ENCODE measurements around the gene EMSY.

Gene EMSY

DNA sequence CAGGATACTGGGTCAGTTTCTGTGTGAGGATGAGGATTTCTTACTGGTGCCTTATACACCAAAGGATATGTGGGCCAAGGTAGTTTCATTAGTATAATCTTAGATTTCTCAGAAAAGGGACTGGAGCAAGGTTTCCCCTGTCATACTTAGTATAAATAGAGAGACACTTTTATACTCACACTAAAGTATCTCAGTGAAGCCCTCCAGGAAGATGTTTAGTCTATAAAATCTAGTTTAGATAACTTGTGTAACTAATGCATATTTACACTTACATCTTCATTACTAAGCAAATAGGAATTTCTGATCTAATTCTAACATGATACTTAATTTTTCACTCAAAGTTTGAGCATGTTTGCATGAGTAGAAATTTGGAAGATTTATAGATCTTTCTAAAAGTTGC is 11.1 kb downstream of the EMSY start:
- no peak for DNase-seq

DNA sequence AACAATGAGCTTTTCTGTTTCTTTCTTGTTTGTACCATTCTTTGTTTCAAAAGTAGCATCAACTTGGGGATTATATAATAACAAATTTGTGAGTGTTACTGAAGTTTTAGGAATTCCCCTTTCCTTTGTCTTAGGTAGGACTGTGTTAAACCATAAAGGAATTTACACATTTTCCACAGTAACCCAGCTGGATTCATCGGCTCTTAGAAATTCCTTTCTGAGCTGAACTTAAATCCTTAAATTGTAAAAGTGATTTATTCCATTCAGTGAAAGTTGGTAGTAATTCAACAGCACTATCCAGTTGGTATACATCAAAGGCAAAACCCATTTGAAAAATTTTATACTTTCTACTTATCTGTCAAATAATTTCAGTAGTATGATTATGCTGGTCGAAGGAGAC is 11.8 kb downstream of the EMSY start:
- no peak for DNase-seq

DNA sequence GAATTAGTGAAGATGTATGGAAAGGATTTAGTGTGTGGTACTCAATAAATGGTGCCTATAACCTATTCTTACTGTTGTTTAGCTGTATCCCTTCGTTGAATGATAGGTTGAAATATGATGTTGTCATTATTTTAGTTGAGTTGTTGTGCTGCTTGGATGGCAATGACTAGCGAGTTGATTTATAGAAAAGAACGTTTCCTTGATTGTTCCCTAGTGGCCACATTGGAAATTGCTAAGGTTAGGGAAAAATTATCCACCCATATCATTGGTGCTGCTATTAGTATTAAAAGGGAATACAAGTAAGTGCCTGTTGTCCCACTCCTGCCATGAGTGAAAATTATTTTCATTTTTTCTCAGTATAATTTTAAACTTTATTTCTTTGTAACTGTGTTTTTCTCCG is 14.5 kb downstream of the EMSY start:
- DNase-seq = no peak

DNA sequence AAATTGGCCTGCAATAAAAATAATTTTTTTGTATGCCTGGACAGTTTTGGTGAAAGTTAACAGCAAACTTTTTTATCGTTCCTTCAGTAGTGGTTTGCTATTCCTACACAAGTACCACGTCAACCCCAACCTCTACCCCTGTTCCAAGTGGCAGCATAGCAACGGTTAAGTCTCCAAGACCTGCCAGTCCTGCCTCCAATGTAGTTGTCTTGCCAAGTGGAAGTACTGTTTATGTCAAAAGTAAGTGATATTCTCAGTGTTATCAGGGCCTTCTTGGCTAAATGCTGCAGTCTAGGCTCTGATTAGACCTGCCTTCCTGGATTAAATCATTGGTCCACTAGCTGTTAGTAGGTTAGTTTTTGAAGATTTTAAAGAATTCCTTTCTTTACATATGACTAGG is 15.0 kb downstream of the EMSY start:
- no peak for DNase-seq

GRCh38 chr11:76462317-76462716 is 17.5 kb downstream of the EMSY start:
- no peak for DNase-seq

- DNase-seq = no peak
Measured at GRCh38 chr11:76465701-76466100, 20.9 kb downstream of the EMSY start.

- no peak for DNase-seq
Measured at GRCh38 chr11:76466666-76467065, 21.8 kb downstream of the EMSY start.

DNA sequence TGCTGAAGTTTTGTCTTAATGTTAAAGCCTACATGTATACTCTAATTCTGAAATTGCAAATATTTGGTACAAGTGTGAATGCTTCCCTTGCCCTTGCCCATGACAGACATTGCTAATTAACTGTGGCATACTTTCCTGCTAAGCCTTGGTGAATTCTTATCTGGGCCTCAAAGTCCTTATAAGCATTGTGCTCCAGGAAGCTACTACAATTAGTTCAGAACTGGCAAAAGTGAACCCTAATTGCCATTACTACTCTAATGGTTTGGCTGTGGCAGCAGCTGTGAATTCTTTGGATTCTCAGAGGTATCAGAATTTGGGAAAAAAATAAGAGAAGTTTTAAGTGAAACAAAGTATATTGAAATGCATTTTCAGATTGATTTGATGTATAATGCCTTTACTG is 24.3 kb downstream of the EMSY start:
- DNase-seq = no peak

- no peak for DNase-seq
Measured at GRCh38 chr11:76471382-76471781, 26.6 kb downstream of the EMSY start.

DNA sequence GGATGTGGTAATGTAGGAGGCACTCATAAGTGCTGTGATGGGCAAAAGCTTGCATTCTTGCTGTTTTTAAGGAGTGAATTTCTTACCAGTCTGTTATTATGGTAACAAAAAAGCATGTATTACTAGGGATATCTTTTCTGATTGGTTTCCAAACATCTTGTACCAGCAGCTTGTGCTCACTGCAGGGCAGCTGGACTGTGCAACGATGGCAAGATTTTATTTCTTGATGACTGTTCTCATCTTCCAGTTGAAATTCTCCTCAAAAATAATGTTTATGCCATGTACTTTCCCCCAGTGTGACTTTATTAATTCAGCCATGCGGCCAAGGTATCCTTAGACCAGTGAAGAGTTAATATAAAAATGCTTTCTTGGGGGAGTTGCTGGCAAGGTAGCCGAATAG is 35.4 kb downstream of the EMSY start:
- DNase-seq = no peak

- DNase-seq = no peak
Measured at GRCh38 chr11:76491644-76492043, 46.8 kb downstream of the EMSY start.

DNA sequence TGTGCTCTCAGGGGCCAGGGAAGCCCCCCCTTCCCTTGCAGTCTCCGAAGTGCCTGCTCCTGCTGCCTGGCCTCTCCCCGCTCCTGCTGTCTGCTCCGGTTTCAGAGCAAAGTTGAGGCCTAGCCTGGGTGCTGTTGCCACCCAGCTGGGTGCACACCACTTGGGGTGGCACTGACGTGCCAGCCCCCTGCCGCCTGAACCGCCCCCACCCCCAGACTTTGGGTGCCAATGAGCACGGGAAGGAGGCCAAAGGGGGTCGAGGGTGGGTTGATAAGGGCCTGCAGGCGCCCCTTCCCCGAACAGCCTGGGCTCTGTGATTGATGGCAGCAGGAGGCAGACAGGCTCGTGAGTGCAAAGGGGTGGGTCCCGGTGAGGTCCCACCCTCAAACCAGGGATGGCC is 48.2 kb downstream of the EMSY start:
- no peak for DNase-seq

GRCh38 chr11:76493626-76494539 is 49.1 kb downstream of the EMSY start:
- no peak for DNase-seq

- DNase-seq = no peak
Measured at GRCh38 chr11:76495019-76495418, 50.2 kb downstream of the EMSY start.

DNA sequence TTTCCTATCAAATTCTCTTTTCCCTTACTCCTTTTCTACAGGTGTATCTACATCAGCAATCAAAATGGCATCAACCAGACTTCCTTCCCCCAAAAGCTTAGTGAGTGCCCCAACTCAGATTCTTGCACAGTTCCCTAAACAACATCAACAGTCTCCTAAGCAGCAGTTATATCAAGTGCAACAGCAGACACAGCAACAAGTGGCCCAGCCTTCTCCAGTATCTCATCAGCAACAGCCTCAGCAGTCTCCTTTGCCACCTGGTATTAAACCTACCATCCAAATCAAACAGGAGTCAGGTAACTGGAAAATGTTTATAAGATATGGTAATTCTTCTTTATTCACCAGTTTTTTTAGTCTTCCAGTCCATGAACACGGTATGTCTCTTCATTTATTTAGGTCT is 51.4 kb downstream of the EMSY start:
- no peak for DNase-seq

DNA sequence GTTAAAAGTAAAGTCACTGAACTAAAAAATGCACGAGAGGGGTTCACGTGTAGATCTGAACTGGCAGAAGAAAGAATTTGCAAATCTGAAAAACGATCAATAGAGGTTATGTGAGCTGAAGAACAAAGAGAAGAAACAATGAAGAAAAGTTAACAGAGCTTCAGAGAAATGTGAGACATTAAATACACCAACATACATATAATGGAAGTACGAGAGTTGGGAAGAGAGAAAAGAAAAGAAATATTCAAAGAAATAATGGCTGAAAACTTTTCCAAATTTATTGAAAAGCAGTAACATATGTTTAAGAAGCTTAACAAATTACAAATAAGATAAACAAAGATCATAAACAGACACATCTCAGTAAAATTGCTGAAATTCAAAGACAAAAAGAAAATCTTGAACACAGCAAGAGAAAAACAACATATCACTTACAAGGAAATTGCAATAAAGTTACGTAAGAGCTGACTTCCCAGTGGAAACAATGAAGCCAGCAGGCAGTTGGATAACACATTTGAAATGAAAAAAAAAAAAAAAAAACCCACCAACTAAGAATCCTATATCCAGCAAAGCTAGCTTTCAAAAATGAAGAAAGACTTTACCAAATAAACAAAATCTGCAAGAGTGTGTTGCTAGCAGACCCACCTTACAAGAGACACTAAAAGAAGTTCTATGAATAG is 56.8 kb downstream of the EMSY start:
- DNase-seq = no peak

DNA sequence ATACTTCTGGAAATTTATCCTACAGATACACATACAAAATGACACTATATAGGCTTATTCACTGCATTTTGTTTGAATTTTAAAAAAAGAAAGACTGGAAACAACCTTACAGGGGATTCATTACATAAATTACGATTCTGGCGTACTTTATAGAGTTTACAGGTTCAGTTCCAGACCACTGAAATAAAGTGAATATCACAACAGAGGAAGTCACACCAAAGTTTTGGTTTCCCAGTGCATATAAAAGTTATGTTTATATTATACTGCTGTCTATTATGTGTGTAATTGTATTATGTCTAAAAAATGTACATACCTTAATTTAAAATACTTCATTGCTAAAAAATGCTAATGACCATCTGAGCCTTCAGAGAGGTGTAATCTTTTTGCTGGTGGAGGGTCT is 62.0 kb downstream of the EMSY start:
- no peak for DNase-seq

GRCh38 chr11:76510060-76511047 is 65.5 kb downstream of the EMSY start:
- peak; percentile 63 for DNase-seq

DNA sequence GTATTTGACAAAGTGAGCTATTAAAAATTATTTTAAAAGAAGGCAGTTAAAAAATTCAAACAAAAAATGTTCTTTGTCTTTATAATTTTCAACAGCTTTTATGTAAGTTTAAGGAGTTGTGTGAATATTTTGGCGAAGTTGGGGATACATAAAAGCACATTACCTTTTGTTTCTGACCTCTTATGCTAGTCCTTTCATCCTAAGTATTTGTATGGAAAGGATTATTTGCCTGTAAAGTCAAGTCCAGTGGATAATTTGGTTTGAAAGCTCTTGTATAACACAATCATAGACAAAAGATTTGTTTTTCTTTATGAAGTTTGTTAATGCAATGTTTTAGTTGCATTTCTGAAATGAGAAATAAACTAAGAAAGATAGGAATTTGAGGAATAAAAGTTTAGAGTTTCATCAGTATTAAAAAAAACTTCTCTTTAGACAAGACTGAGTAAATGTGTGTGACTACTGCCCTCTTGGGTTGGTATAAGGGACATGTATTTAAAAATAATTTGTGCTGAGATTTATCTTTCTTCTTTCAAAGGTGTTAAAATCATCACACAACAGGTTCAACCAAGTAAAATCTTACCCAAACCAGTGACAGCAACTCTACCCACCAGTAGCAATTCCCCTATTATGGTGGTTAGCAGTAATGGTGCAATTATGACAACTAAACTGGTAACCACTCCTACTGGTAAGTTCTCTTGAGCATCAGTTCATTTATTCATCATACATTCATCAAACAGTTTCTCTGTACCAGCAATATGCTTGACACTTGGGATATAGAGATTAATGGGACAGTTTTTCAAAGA is 68.2 kb downstream of the EMSY start:
- peak; percentile 39 for DNase-seq

GRCh38 chr11:76513654-76514034 is 68.8 kb downstream of the EMSY start:
- no peak for DNase-seq

DNA sequence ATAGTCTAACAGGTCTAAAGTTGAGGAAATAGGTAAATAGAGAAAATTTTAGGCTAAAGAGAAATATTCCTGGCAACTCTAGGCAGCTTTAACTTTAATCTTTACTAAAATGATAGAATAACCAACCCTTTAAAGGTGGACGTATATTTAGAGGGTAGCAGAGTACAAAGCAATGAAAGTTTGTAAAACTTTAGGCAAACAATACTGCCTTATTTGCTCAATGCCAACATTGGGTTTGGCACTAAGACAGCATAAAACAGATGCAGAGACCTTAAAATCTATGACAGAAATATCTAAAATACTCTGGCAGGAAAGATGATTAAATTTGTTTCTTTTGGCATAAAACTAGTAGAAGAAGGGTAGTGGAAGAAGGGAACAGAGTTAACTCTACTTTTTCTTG is 70.7 kb downstream of the EMSY start:
- no peak for DNase-seq

- DNase-seq = no peak
Measured at GRCh38 chr11:76523147-76523546, 78.3 kb downstream of the EMSY start.
